CD4-positive, alpha-beta T cell treated with Interleukin-15 for 4 hours (primary cell): Measurements from ENCODE around the gene NCAN.

Experiments
- DNase-seq: peaks from one replicate; pipeline ENCODE4 v3.0.0-alpha.2; 2020; ENCODE audit warnings: low spot score

Gene NCAN

GRCh38 chr19:19261350-19262189 is 49.8 kb downstream of the NCAN start:
- DNase-seq, result no peak

- DNase-seq, result no peak
Observed at GRCh38 chr19:19262190-19263057, 50.7 kb downstream of the NCAN start.

GRCh38 chr19:19263886-19264487 is 52.2 kb downstream of the NCAN start:
- no peak for DNase-seq

- DNase-seq, result no peak
Observed at GRCh38 chr19:19267305-19267704, 55.5 kb downstream of the NCAN start.

GRCh38 chr19:19268453-19269385 is 57.0 kb downstream of the NCAN start:
- DNase-seq, result no peak

- no peak for DNase-seq
Observed at GRCh38 chr19:19269952-19270694, 58.4 kb downstream of the NCAN start.

- DNase-seq, result no peak
Observed at GRCh38 chr19:19270749-19271571, 59.2 kb downstream of the NCAN start.

GRCh38 chr19:19271828-19272599 is 60.3 kb downstream of the NCAN start:
- DNase-seq, result no peak

- DNase-seq, result no peak
Observed at GRCh38 chr19:19274146-19274545, 62.4 kb downstream of the NCAN start.

GRCh38 chr19:19274716-19275565 is 63.2 kb downstream of the NCAN start:
- DNase-seq, result no peak

- no peak for DNase-seq
Observed at GRCh38 chr19:19276386-19276785, 64.6 kb downstream of the NCAN start.

GRCh38 chr19:19276851-19277250 is 65.1 kb downstream of the NCAN start:
- no peak for DNase-seq

GRCh38 chr19:19278315-19278714 is 66.6 kb downstream of the NCAN start:
- no peak for DNase-seq

- DNase-seq, result no peak
Observed at GRCh38 chr19:19279062-19279612, 67.4 kb downstream of the NCAN start.

- no peak for DNase-seq
Observed at GRCh38 chr19:19279853-19280252, 68.1 kb downstream of the NCAN start.

- DNase-seq, result no peak
Observed at GRCh38 chr19:19280561-19280960, 68.8 kb downstream of the NCAN start.

GRCh38 chr19:19285686-19286085 is 73.9 kb downstream of the NCAN start:
- DNase-seq, result no peak

- DNase-seq, result no peak
Observed at GRCh38 chr19:19292607-19293006, 80.8 kb downstream of the NCAN start.
